K562 (cell line): Measurements from ENCODE around the gene MRPL48. TPM values are rescaled to one million over a fixed set of nuclear protein-coding genes. Genes with fewer than 3 reads are reported as not detected.

Experiments used
- ATAC-seq: fragments of 200-7000 bp; cut with Tn5 transposase; 3 replicates; pipeline ENCODE4 v1.9.1; 2020; ENCODE audit warnings: moderate library complexity
- BruUV-seq: library from RNA; stranded (reverse); fragments of 400-500 nt; replicated peaks from 2 replicates; lab custom pipeline; 2021; lab: Mats Ljungman, UMichigan
- CTCF ChIA-PET: fragments of 300-600 bp; formaldehyde crosslinking; extraction: SDS; loops from one replicate; lab custom pipeline; 2021; ENCODE audit warnings: low intra/inter-chr PET ratio; lab: Yijun Ruan, JAX
- POLR2A ChIA-PET: fragments of 300-600, 350-650 bp; sonication (Branson Sonifier 250); formaldehyde crosslinking; extraction: SDS; loops from one replicate; lab custom pipeline; 2021; ENCODE audit warnings: antibody characterized with exemption, inconsistent platforms; lab: Yijun Ruan, JAX
- DNase-seq, 4 experiments: peaks; one replicate each; pipeline versions ENCODE4 v3.0.0 to v3.0.0-alpha.2; 2011 to 2018; ENCODE audit warnings: low spot score in 3 of 4, mixed read lengths in 3 of 4; ENCODE audit errors: extremely low read depth in 1 of 4
- FAIRE-seq: peaks from 2 replicates; lab custom pipeline; 2011; peaks lifted over from hg19 to GRCh38; lab: Jason Lieb, UNC
- H2AFZ ChIP-seq: 2 replicates; pipeline ENCODE4 v1.6.0; 2011; ENCODE audit warnings: low read depth, low read length, control low read depth, inconsistent platforms
- H3K27ac ChIP-seq: fragments of 200-600 bp; 3 replicates; pipeline ENCODE4 v1.8.0; 2011; ENCODE audit warnings: low read depth, mild to moderate bottlenecking, control low read depth, inconsistent platforms, low read length, moderate library complexity, mixed read lengths; ENCODE audit errors: extremely low read depth
- H3K27me3 ChIP-seq, 2 experiments: fragments of 300-600 bp in 1 of 2; 2 replicates in 1 of 2; 3 replicates in 1 of 2; pipeline versions ENCODE4 v1.6.0 to v1.8.0; 2011; ENCODE audit warnings: inconsistent platforms in 2 of 2, low read length in 2 of 2, mild to moderate bottlenecking in 1 of 2, mixed read lengths in 1 of 2, moderate library complexity in 1 of 2; ENCODE audit not compliant: control insufficient read depth in 2 of 2, insufficient read depth in 2 of 2
- H3K36me3 ChIP-seq: fragments of 300-600 bp; 3 replicates; pipeline ENCODE4 v1.8.0; 2011; ENCODE audit warnings: mild to moderate bottlenecking, low read length, inconsistent platforms; ENCODE audit not compliant: control insufficient read depth, insufficient read depth
- H3K4me1 ChIP-seq, 2 experiments: fragments of 200-600 bp in 1 of 2; replicated peaks in 1 of 2; 2 replicates in 1 of 2; 3 replicates in 1 of 2; pipeline versions ENCODE4 v1.5.1 to v1.8.0; 2011; ENCODE audit warnings: inconsistent platforms in 2 of 2, low read length in 2 of 2, mild to moderate bottlenecking in 1 of 2, mixed read lengths in 1 of 2, moderate library complexity in 1 of 2; ENCODE audit not compliant: control insufficient read depth in 2 of 2, insufficient read depth in 2 of 2
- H3K4me2 ChIP-seq: 2 replicates; pipeline ENCODE4 v1.6.1; 2011; ENCODE audit warnings: low read length, control low read depth, inconsistent platforms, mixed read lengths; ENCODE audit not compliant: insufficient read depth
- H3K4me3 ChIP-seq: fragments of 200-600 bp; sonication (generic), shearing (Covaris generic); 2 replicates; pipeline ENCODE4 v1.5.1; 2016; ENCODE audit warnings: control low read depth, inconsistent platforms
- H3K79me2 ChIP-seq: fragments of 200-600 bp; 3 replicates; pipeline ENCODE4 v1.8.0; 2011; ENCODE audit warnings: low read length, inconsistent platforms; ENCODE audit not compliant: control insufficient read depth, insufficient read depth
- H3K9ac ChIP-seq, 2 experiments: 2 replicates each; pipeline versions ENCODE4 v1.6.0 to v1.6.1; 2011; ENCODE audit warnings: low read depth in 2 of 2, low read length in 2 of 2, control low read depth in 1 of 2, inconsistent platforms in 1 of 2, mild to moderate bottlenecking in 1 of 2, mixed read lengths in 1 of 2; ENCODE audit not compliant: insufficient read depth in 1 of 2
- H3K9me1 ChIP-seq: one replicate; pipeline ENCODE4 v1.6.0; 2011; ENCODE audit warnings: inconsistent platforms, mild to moderate bottlenecking, low read length, moderate library complexity; ENCODE audit not compliant: control insufficient read depth, insufficient read depth
- H3K9me3 ChIP-seq: replicated peaks from 2 replicates; pipeline ENCODE4 v1.5.1; 2011; ENCODE audit warnings: low read depth, low read length, inconsistent platforms; ENCODE audit not compliant: control insufficient read depth, insufficient read depth
- H4K20me1 ChIP-seq: replicated peaks from 2 replicates; pipeline ENCODE4 v1.6.1; 2011; ENCODE audit warnings: low read length, inconsistent platforms, mixed read lengths; ENCODE audit not compliant: control insufficient read depth, insufficient read depth
- ESRRA ChIP-seq: fragments of 450-650 bp; IDR thresholded peaks from 2 replicates; pipeline ENCODE4 v1.6.1; 2014; ENCODE audit warnings: low read depth, mild to moderate bottlenecking, moderate library complexity, borderline replicate concordance
- HMG20A ChIP-seq: fragments of 450-650 bp; formaldehyde crosslinking; conservative IDR thresholded peaks from 2 replicates; pipeline ENCODE4 v1.4.0; 2020; ENCODE audit warnings: mild to moderate bottlenecking, mixed read lengths
- HOMEZ ChIP-seq: fragments of 250-450 bp; sonication (Bioruptor Pico); IDR thresholded peaks from 2 replicates; pipeline ENCODE4 v1.4.0; 2020; ENCODE audit warnings: mild to moderate bottlenecking, moderate library complexity
- KAT7 ChIP-seq: sonication (generic); formaldehyde crosslinking; IDR thresholded peaks from 2 replicates; pipeline ENCODE4 v1.8.0; 2022; ENCODE audit warnings: missing genetic modification reagents, mild to moderate bottlenecking, borderline replicate concordance
- MXI1 ChIP-seq: IDR thresholded peaks from 2 replicates; pipeline ENCODE4 v1.6.1; 2011; ENCODE audit warnings: low read depth, mild to moderate bottlenecking, improper control_type of control experiment, low read length
- OTX1 ChIP-seq: fragments of 450-650 bp; formaldehyde crosslinking; IDR thresholded peaks from 2 replicates; pipeline ENCODE4 v1.4.0; 2022; ENCODE audit warnings: mild to moderate bottlenecking
- PYGO2 ChIP-seq: fragments of 450-650 bp; IDR thresholded peaks from 2 replicates; pipeline ENCODE4 v1.6.1; 2016; ENCODE audit warnings: mild to moderate bottlenecking, missing genetic modification characterization, moderate library complexity, missing compliant biosample characterization
- RAD21 ChIP-seq, 2 experiments: fragments of 250-450 bp in 1 of 2; fragments of 450-650 bp in 1 of 2; sonication (Bioruptor Pico) in 1 of 2; formaldehyde crosslinking in 1 of 2; IDR thresholded peaks in 1 of 2; conservative IDR thresholded peaks in 1 of 2; 2 replicates each; pipeline versions ENCODE4 v1.4.0 to v1.8.0; 2020 to 2022; ENCODE audit warnings: mild to moderate bottlenecking in 2 of 2, moderate library complexity in 1 of 2
- WGBS: fragments of 100-300 bp; shearing (Covaris generic); methylation state at CpG from one replicate; pipeline ENCODE4 v1.1.6; 2016; ENCODE audit warnings: low coverage, mixed read lengths; ENCODE audit not compliant: insufficient coverage; ENCODE audit errors: missing lambda C conversion rate; 5-methylcytosine and 5-hydroxymethylcytosine counted together
- in situ Hi-C: fragments of 300-500 bp; cut with MboI; formaldehyde crosslinking; loops from 4 replicates; pipeline ENCODE4 v1.15.0; 2018; ENCODE audit warnings: inconsistent platforms, mixed read lengths
- intact Hi-C: fragments of 100-400 bp; cut with micrococcal nuclease; formaldehyde crosslinking; loops from 2 replicates; pipeline ENCODE4 v1.14.2; 2022
- polyA plus RNA-seq, 8 experiments: library from polyadenylated mRNA; depleted of rRNA in 4 of 8; stranded (reverse) in 5 of 8; unstranded in 3 of 8; fragments of >200 nt; fragmentation: Nextera tagmentation in 2 of 8; fragmentation: Illumina TruSeq in 1 of 8; extraction: Ambion mirVana in 2 of 8; extraction: Trizol in 1 of 8; gene quantifications; 2 replicates each; pipeline versions ENCODE4 v1.2.1 to v1.2.3, GENCODE V29; 2011 to 2014; ENCODE audit warnings: inconsistent platforms in 1 of 8, missing spikeins in 1 of 8
- total RNA-seq, 7 experiments: library from RNA; depleted of rRNA in 6 of 7; stranded (reverse); fragments of >200 nt in 6 of 7; fragmentation: Illumina TruSeq in 2 of 7; extraction: Trizol in 2 of 7; gene quantifications; 2 replicates each; pipeline versions ENCODE4 v1.2.1 to v1.2.3, GENCODE V29; 2011 to 2021; ENCODE audit warnings: low replicate concordance in 1 of 7
- TF ChIP-seq, protein P1 (sequence below): fragments of 450-650 bp; formaldehyde crosslinking; IDR thresholded peaks from 2 replicates; pipeline ENCODE4 v1.4.0; 2022; ENCODE audit warnings: mild to moderate bottlenecking, moderate library complexity
- TF ChIP-seq, protein P2 (sequence below): sonication (generic); formaldehyde crosslinking; IDR thresholded peaks from 2 replicates; pipeline ENCODE4 v1.8.0; 2022; ENCODE audit warnings: mild to moderate bottlenecking, missing genetic modification reagents
- TF ChIP-seq, protein P3 (sequence below): fragments of 450-650 bp; IDR thresholded peaks from 2 replicates; pipeline ENCODE4 v1.6.1; 2016; ENCODE audit warnings: low read depth, mild to moderate bottlenecking, moderate library complexity
- TF ChIP-seq, protein P4 (sequence below): fragments of 250-450 bp; sonication (Bioruptor Pico); IDR thresholded peaks from 2 replicates; pipeline ENCODE4 v1.4.0; 2020; ENCODE audit warnings: mild to moderate bottlenecking, moderate library complexity, borderline replicate concordance

The MRPL48 gene
- total and polyA plus RNA-seq, 9 of the 15 experiments (the other 6 are each of a cell fraction or from before 2014, with no cell fraction given), result 66.0 to 237 (median 104) TPM

- CTCF ChIA-PET, result no interaction called here
- ATAC-seq, result no peak
- peaks cover 44% of the 10 kb centered on the region for H3K36me3 ChIP-seq
- 94% methylated on average over 1 of the region's 1 CpG for WGBS
- FAIRE-seq, result no peak
- no peak overlapping the region for H3K4me2 ChIP-seq
- no peaks in the 10 kb centered on the region for H3K79me2 ChIP-seq
- H3K27ac ChIP-seq, result no peak overlapping the region
- no peaks in the 10 kb centered on the region for H3K27me3 ChIP-seq
- H2AFZ ChIP-seq, result no peak overlapping the region
- POLR2A ChIA-PET, result no interaction called here
- no TSS peak for BruUV-seq
- H3K9me1 ChIP-seq, result no peaks in the 10 kb centered on the region
- H4K20me1 ChIP-seq, result no peaks in the 10 kb centered on the region
- no peaks in the 10 kb centered on the region for H3K9me3 ChIP-seq
- no peak overlapping the region for H3K4me3 ChIP-seq
- no peaks in the 10 kb centered on the region for H3K4me1 ChIP-seq
- in situ Hi-C loops, result no loop called here
- no peak overlapping the region for H3K9ac ChIP-seq
- no peak for DNase-seq
- intact Hi-C loops, result no loop called here
- TF ChIP-seq, protein P1, sequence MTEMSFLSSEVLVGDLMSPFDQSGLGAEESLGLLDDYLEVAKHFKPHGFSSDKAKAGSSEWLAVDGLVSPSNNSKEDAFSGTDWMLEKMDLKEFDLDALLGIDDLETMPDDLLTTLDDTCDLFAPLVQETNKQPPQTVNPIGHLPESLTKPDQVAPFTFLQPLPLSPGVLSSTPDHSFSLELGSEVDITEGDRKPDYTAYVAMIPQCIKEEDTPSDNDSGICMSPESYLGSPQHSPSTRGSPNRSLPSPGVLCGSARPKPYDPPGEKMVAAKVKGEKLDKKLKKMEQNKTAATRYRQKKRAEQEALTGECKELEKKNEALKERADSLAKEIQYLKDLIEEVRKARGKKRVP (CRISPR knock-in tag), result no peak
- no peak for TF ChIP-seq KAT7 (CRISPR knock-in tag)
- no peak for TF ChIP-seq MXI1
- TF ChIP-seq, protein P2, sequence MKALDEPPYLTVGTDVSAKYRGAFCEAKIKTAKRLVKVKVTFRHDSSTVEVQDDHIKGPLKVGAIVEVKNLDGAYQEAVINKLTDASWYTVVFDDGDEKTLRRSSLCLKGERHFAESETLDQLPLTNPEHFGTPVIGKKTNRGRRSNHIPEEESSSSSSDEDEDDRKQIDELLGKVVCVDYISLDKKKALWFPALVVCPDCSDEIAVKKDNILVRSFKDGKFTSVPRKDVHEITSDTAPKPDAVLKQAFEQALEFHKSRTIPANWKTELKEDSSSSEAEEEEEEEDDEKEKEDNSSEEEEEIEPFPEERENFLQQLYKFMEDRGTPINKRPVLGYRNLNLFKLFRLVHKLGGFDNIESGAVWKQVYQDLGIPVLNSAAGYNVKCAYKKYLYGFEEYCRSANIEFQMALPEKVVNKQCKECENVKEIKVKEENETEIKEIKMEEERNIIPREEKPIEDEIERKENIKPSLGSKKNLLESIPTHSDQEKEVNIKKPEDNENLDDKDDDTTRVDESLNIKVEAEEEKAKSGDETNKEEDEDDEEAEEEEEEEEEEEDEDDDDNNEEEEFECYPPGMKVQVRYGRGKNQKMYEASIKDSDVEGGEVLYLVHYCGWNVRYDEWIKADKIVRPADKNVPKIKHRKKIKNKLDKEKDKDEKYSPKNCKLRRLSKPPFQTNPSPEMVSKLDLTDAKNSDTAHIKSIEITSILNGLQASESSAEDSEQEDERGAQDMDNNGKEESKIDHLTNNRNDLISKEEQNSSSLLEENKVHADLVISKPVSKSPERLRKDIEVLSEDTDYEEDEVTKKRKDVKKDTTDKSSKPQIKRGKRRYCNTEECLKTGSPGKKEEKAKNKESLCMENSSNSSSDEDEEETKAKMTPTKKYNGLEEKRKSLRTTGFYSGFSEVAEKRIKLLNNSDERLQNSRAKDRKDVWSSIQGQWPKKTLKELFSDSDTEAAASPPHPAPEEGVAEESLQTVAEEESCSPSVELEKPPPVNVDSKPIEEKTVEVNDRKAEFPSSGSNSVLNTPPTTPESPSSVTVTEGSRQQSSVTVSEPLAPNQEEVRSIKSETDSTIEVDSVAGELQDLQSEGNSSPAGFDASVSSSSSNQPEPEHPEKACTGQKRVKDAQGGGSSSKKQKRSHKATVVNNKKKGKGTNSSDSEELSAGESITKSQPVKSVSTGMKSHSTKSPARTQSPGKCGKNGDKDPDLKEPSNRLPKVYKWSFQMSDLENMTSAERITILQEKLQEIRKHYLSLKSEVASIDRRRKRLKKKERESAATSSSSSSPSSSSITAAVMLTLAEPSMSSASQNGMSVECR, result no peak
- TF ChIP-seq PYGO2 (tag), result no peak
- no peak for TF ChIP-seq ESRRA
- TF ChIP-seq OTX1, result no peak
- TF ChIP-seq, protein P3, sequence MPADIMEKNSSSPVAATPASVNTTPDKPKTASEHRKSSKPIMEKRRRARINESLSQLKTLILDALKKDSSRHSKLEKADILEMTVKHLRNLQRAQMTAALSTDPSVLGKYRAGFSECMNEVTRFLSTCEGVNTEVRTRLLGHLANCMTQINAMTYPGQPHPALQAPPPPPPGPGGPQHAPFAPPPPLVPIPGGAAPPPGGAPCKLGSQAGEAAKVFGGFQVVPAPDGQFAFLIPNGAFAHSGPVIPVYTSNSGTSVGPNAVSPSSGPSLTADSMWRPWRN, result no peak
- no peak for TF ChIP-seq HMG20A
- TF ChIP-seq RAD21 (CRISPR knock-in tag; conservative IDR thresholded peaks at IDR 0.05 in 1 of 2, IDR thresholded peaks at IDR 0.05 in 1 of 2), result no peak
- TF ChIP-seq, protein P4, sequence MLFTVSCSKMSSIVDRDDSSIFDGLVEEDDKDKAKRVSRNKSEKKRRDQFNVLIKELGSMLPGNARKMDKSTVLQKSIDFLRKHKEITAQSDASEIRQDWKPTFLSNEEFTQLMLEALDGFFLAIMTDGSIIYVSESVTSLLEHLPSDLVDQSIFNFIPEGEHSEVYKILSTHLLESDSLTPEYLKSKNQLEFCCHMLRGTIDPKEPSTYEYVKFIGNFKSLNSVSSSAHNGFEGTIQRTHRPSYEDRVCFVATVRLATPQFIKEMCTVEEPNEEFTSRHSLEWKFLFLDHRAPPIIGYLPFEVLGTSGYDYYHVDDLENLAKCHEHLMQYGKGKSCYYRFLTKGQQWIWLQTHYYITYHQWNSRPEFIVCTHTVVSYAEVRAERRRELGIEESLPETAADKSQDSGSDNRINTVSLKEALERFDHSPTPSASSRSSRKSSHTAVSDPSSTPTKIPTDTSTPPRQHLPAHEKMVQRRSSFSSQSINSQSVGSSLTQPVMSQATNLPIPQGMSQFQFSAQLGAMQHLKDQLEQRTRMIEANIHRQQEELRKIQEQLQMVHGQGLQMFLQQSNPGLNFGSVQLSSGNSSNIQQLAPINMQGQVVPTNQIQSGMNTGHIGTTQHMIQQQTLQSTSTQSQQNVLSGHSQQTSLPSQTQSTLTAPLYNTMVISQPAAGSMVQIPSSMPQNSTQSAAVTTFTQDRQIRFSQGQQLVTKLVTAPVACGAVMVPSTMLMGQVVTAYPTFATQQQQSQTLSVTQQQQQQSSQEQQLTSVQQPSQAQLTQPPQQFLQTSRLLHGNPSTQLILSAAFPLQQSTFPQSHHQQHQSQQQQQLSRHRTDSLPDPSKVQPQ (CRISPR knock-in tag), result no peak
- no peak for TF ChIP-seq HOMEZ (CRISPR knock-in tag)
These were observed 101.9 kb downstream of the MRPL48 start for GRCh38 chr11:73889536-73889935.
